ENCODE measurements around the gene CYB5RL. TPM values are rescaled to one million over a fixed set of nuclear protein-coding genes. Genes with fewer than 3 reads are reported as not detected.
"Not testable (repeated sequence)": the region's sequence is repeated elsewhere in the genome, so short reads cannot be mapped to it uniquely, and the experiment has no call there.

CYB5RL gene
- total RNA-seq, 6 experiments from 2014 or later, result 4.5 to 6.1 (median 5.2) TPM

- Mint-ChIP-seq H3K4me1 (ENCODE audit: low read depth) (peaks cover 12% of the 10 kb centered on the region), H3K9me3 (no peaks in the 10 kb centered on the region), H3K27me3 (ENCODE audit: insufficient read depth) (peaks cover 17% of the 10 kb centered on the region), H3K27ac (peak overlapping the region; percentile 11; the same call in 1 of the 2 replicates), H3K36me3 (ENCODE audit: low read depth) (no peaks in the 10 kb centered on the region), H3K4me3 (no peak overlapping the region)
- no peak for TF ChIP-seq CTCF (IDR thresholded peaks at IDR 0.05)
- peak; percentile 47 for DNase-seq
Measured at GRCh38 chr1:54167422-54168139, 32.2 kb downstream of the CYB5RL start.

- H3K27ac Mint-ChIP-seq; H3K4me3 Mint-ChIP-seq; H3K36me3 Mint-ChIP-seq (ENCODE audit: low read depth); H3K9me3 Mint-ChIP-seq; DNase-seq: not testable (repeated sequence)
- Mint-ChIP-seq H3K4me1 (ENCODE audit: low read depth) (peaks cover 11% of the 10 kb centered on the region), H3K27me3 (ENCODE audit: insufficient read depth) (peaks cover 19% of the 10 kb centered on the region)
Measured at GRCh38 chr1:54166357-54166756, 33.5 kb downstream of the CYB5RL start.

- H3K27ac Mint-ChIP-seq, result no peak overlapping the region
- H3K36me3 Mint-ChIP-seq (ENCODE audit: low read depth), result no peaks in the 10 kb centered on the region
- H3K9me3 Mint-ChIP-seq, result no peaks in the 10 kb centered on the region
- no peak for TF ChIP-seq CTCF (IDR thresholded peaks at IDR 0.05)
- peaks cover 21% of the 10 kb centered on the region for H3K27me3 Mint-ChIP-seq (ENCODE audit: insufficient read depth)
- peaks cover 16% of the 10 kb centered on the region for H3K4me1 Mint-ChIP-seq (ENCODE audit: low read depth)
- no peak overlapping the region for H3K4me3 Mint-ChIP-seq
- no peak for DNase-seq
Measured at GRCh38 chr1:54165146-54165545, 34.7 kb downstream of the CYB5RL start.

GRCh38 chr1:54163573-54163972 lies 36.3 kb downstream of the CYB5RL start:
- H3K27me3 Mint-ChIP-seq (ENCODE audit: insufficient read depth), result peaks cover 21% of the 10 kb centered on the region
- H3K9me3 Mint-ChIP-seq, result no peaks in the 10 kb centered on the region
- TF ChIP-seq CTCF (IDR thresholded peaks at IDR 0.05), result no peak
- DNase-seq, result no peak
- H3K27ac Mint-ChIP-seq, result no peak overlapping the region
- H3K4me1 Mint-ChIP-seq (ENCODE audit: low read depth), result peaks cover 20% of the 10 kb centered on the region
- H3K36me3 Mint-ChIP-seq (ENCODE audit: low read depth), result no peaks in the 10 kb centered on the region
- H3K4me3 Mint-ChIP-seq, result no peak overlapping the region

GRCh38 chr1:54163051-54163450 lies 36.8 kb downstream of the CYB5RL start:
- H3K9me3 Mint-ChIP-seq, result no peaks in the 10 kb centered on the region
- H3K36me3 Mint-ChIP-seq (ENCODE audit: low read depth), result no peaks in the 10 kb centered on the region
- TF ChIP-seq CTCF (IDR thresholded peaks at IDR 0.05), result no peak
- DNase-seq, result no peak
- peaks cover 21% of the 10 kb centered on the region for H3K27me3 Mint-ChIP-seq (ENCODE audit: insufficient read depth)
- H3K4me3 Mint-ChIP-seq, result no peak overlapping the region
- peaks cover 17% of the 10 kb centered on the region for H3K4me1 Mint-ChIP-seq (ENCODE audit: low read depth)
- H3K27ac Mint-ChIP-seq, result no peak overlapping the region

- Mint-ChIP-seq H3K9me3 (no peaks in the 10 kb centered on the region), H3K27me3 (ENCODE audit: insufficient read depth) (peaks cover 21% of the 10 kb centered on the region), H3K4me3 (no peak overlapping the region), H3K27ac (no peak overlapping the region), H3K36me3 (ENCODE audit: low read depth) (no peaks in the 10 kb centered on the region), H3K4me1 (ENCODE audit: low read depth) (peaks cover 9% of the 10 kb centered on the region; the same call in 1 of the 2 replicates)
- no peak for TF ChIP-seq CTCF (IDR thresholded peaks at IDR 0.05)
- DNase-seq, result no peak
Measured at GRCh38 chr1:54161495-54162168, 38.2 kb downstream of the CYB5RL start.

Data from HFFc6 (cell line).